Hepatocyte (in vitro differentiated cells): ENCODE measurements around the gene CTNNA2.

Experiments used
- CTCF ChIP-seq: fragments of 200-600 bp; sonication (generic); IDR thresholded peaks from 2 replicates; pipeline ENCODE4 v1.5.1; 2016; ENCODE audit warnings: antibody characterized with exemption, mild to moderate bottlenecking; ENCODE audit not compliant: poor library complexity
- EZH2 ChIP-seq: fragments of 200-600 bp; sonication (generic); IDR thresholded peaks from 2 replicates; pipeline ENCODE4 v1.6.1; 2016; ENCODE audit warnings: antibody characterized with exemption, mild to moderate bottlenecking, borderline replicate concordance

DNA sequence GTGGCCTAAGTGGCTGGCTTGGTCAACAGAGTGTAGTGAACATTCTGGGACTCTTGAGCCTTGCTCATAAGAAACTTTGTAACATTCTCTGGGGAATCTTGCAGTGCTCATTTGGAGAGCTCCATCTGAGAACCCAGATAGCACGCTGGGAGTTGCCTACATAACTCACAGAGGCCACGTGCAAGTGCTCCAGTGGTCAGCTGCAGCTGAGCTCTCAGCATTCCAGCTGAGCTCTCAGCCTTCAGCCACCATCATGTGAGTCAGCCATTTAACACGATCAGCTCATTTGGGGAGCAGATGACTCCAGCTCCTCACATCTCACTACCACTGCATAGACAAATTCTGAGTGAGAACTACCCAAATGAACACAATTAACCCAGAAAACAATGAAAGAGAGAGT is 25.5 kb upstream of the CTNNA2 start:
- TF ChIP-seq CTCF (no peak), EZH2 (no peak)
